ENCODE measurements around the gene MIEN1. TPM values are rescaled to one million over a fixed set of nuclear protein-coding genes. Genes with fewer than 3 reads are reported as not detected.
"Not testable (repeated sequence)": the region's sequence is repeated elsewhere in the genome, so short reads cannot be mapped to it uniquely, and the experiment has no call there.

Gene MIEN1
- total RNA-seq, 1 donor from 2014 or later = 18.7 TPM

- DNase-seq (ENCODE audit: low read depth in 2 of 2) = peak in 1 of 2 donors; percentile 14
These were observed 30.0 kb downstream of the MIEN1 start for GRCh38 chr17:39700148-39700987.

GRCh38 chr17:39699818-39700147 lies 30.5 kb downstream of the MIEN1 start, which contains the start of gene ERBB2:
ERBB2 (plus strand) TSS chr17:39700064; CDS start chr17:39700239, 175 bp downstream.
- peak in 1 of 2 donors; percentile 62 for DNase-seq (ENCODE audit: low read depth in 2 of 2)

- DNase-seq (ENCODE audit: low read depth in 2 of 2) = not testable (repeated sequence)
These were observed 31.0 kb downstream of the MIEN1 start for GRCh38 chr17:39699157-39699817.

GRCh38 chr17:39697961-39698360 lies 32.4 kb downstream of the MIEN1 start:
- no peak for DNase-seq (ENCODE audit: low read depth in 2 of 2)

- DNase-seq (ENCODE audit: low read depth in 2 of 2) = no peak
These were observed 33.6 kb downstream of the MIEN1 start for GRCh38 chr17:39696731-39697130.

GRCh38 chr17:39695089-39695474 lies 35.2 kb downstream of the MIEN1 start:
- DNase-seq (ENCODE audit: low read depth in 2 of 2) = no peak

- DNase-seq (ENCODE audit: low read depth in 2 of 2) = no peak
These were observed 35.7 kb downstream of the MIEN1 start for GRCh38 chr17:39694593-39694992.

- DNase-seq (ENCODE audit: low read depth in 2 of 2) = no peak
These were observed 41.4 kb downstream of the MIEN1 start for GRCh38 chr17:39688945-39689344.

GRCh38 chr17:39688475-39688835 lies 41.9 kb downstream of the MIEN1 start:
- DNase-seq (ENCODE audit: low read depth in 2 of 2) = peak in 1 of 2 donors; percentile 15

- DNase-seq (ENCODE audit: low read depth in 2 of 2) = peak; percentile 86 to 94
These were observed 42.5 kb downstream of the MIEN1 start, which contains the start of gene PGAP3 for GRCh38 chr17:39687546-39688474. PGAP3 (minus strand) TSS chr17:39688057; CDS start chr17:39688014, 43 bp downstream.

- DNase-seq (ENCODE audit: low read depth in 2 of 2) = no peak
These were observed 43.2 kb downstream of the MIEN1 start for GRCh38 chr17:39687101-39687545.

- DNase-seq (ENCODE audit: low read depth in 2 of 2) = no peak
These were observed 45.8 kb downstream of the MIEN1 start for GRCh38 chr17:39684369-39685192.

GRCh38 chr17:39683295-39683939 lies 46.9 kb downstream of the MIEN1 start:
- no peak for DNase-seq (ENCODE audit: low read depth in 2 of 2)

- DNase-seq (ENCODE audit: low read depth in 2 of 2) = no peak
These were observed 50.7 kb downstream of the MIEN1 start for GRCh38 chr17:39679521-39680192.

Other genes starting within 250 kb of the MIEN1 start
- not detected in 2 replicates for gene NEUROD2, start 122.6 kb downstream of the MIEN1 start, total RNA-seq
- not detected in 2 replicates for gene PPP1R1B, start 103.6 kb downstream of the MIEN1 start, total RNA-seq
- gene STARD3, start 93.4 kb downstream of the MIEN1 start, total RNA-seq = 29.2 and 52.0 TPM in 2 replicates
- under 0.01 and 0.60 TPM in 2 replicates for gene TCAP, start 65.2 kb downstream of the MIEN1 start, total RNA-seq
- 0.65 and 2.8 TPM in 2 replicates for gene PNMT, start 62.1 kb downstream of the MIEN1 start, total RNA-seq
- 3.2 and 3.3 TPM in 2 replicates for gene PGAP3, start 42.5 kb downstream of the MIEN1 start, total RNA-seq
- 0.60 and 1.7 TPM in 2 replicates for gene ERBB2, start 30.5 kb downstream of the MIEN1 start, total RNA-seq
- under 0.01 and 0.22 TPM in 2 replicates for gene GRB7, start 7.4 kb upstream of the MIEN1 start, total RNA-seq
- not detected in 2 replicates for gene IKZF3, start 133.8 kb upstream of the MIEN1 start, total RNA-seq
- not detected in 2 replicates for gene ZPBP2, start 137.7 kb upstream of the MIEN1 start, total RNA-seq
- 1.6 and 1.7 TPM in 2 replicates for gene GSDMB, start 188.1 kb upstream of the MIEN1 start, total RNA-seq
- 25.9 and 38.5 TPM in 2 replicates for gene ORMDL3, start 197.1 kb upstream of the MIEN1 start, total RNA-seq
- not detected in 2 replicates for gene LRRC3C, start 197.2 kb upstream of the MIEN1 start, total RNA-seq
- gene GSDMA, start 232.5 kb upstream of the MIEN1 start, total RNA-seq = not detected in 2 replicates

All from lung microvascular endothelial cell (primary cell).